Keratinocyte (primary cell): ENCODE results near the gene CHPT1.

Experiments
- CTCF ChIP-seq, 3 experiments: IDR thresholded peaks in 1 of 3; conservative IDR thresholded peaks in 1 of 3; optimal IDR thresholded peaks in 1 of 3; 2 replicates in 2 of 3; 3 replicates in 1 of 3; pipeline versions ENCODE3 to v1.5.1; 2011; ENCODE audit warnings: low read length in 3 of 3, mild to moderate bottlenecking in 3 of 3, moderate library complexity in 2 of 3, control low read depth in 1 of 3, inconsistent platforms in 1 of 3; ENCODE audit not compliant: insufficient read depth in 2 of 3; ENCODE audit errors: extremely low read depth in 1 of 3
- EZH2 ChIP-seq: IDR thresholded peaks from one replicate; pipeline ENCODE4 v1.6.1; 2012; ENCODE audit warnings: inconsistent platforms, mild to moderate bottlenecking, low read length, moderate library complexity

GRCh38 chr12:101664992-101665391 lies 32.4 kb upstream of the CHPT1 start:
- TF ChIP-seq CTCF (optimal IDR thresholded peaks at IDR 0.05 in 1 of 3, IDR thresholded peaks at IDR 0.05 in 1 of 3, conservative IDR thresholded peaks at IDR 0.05 in 1 of 3; ENCODE audit: extremely low read depth in 1 of 3, insufficient read depth in 2 of 3, low read length in 3 of 3) (no peak), EZH2 (no peak)
